GM12801 (cell line): Measurements from ENCODE around the gene UQCRC2.

Experiments
- CTCF ChIP-seq: IDR thresholded peaks from one replicate; pipeline ENCODE4 v1.5.1; 2011; ENCODE audit warnings: control low read depth; ENCODE audit not compliant: insufficient read length; ENCODE audit errors: extremely low read depth

The UQCRC2 gene

GRCh38 chr16:21971856-21972255, 18.7 kb downstream of the UQCRC2 start:
- TF ChIP-seq CTCF = no peak

DNA sequence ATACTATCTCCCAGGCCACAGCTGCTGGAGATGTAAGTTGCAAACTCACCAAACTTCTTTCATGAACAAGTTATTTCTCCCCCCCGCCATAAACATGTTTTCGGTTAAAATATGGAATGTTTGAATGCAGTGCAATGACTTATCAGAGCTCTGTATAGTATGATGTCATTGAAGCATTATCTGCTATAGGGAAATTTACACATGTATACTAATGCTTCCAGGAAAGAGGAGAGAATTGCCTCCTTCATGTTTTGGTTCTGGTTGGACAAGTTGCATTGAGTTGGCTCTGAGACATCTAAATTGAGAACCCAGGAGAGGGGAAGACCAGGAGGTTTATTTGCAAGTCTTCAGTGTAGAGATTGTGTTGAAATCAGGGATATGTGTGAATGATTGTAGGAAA, 20.8 kb downstream of the UQCRC2 start:
- TF ChIP-seq CTCF = no peak

GRCh38 chr16:21980032-21980431, 26.9 kb downstream of the UQCRC2 start:
- TF ChIP-seq CTCF = no peak

DNA sequence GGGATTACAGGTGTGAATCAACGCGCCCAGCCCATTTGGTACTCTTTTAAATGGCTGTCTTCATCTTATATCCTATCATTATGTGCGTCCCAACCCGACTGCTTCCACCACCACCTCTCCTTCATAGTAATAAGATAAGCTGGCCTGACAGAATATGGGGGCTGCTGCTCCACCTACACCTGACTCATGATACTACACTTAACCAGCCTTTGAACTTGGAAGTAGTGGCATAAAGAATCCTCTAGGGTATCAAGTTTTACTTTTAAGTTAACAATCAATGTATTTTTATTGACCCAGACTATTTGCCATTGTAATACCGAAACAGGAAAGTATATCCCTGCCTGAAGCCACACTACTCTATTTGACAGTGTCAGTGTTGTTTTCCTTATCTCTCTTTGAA, 28.9 kb downstream of the UQCRC2 start:
- no peak for TF ChIP-seq CTCF

- TF ChIP-seq CTCF = no peak
These were observed 30.9 kb downstream of the UQCRC2 start for GRCh38 chr16:21984062-21984461.

DNA sequence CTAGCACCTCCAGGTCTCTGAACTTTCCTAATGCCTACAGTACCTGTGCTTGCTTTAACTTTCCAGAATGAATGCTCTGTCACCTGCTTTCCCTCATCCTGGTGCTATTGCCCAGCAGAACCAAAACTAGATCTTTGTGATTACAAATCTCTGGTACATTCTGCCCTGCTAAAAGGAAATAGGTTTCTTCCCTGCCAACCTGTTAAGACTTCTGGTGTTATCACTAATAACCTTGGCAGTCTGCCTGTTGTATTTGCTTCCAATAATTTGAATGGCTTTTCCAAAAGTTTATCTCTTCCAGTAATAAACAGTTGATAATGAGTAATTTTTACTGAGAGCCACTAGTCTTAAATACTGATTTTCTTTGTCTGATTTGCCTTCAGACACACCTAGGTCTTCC, 32.4 kb downstream of the UQCRC2 start:
- TF ChIP-seq CTCF = no peak

GRCh38 chr16:21986692-21987246, 33.6 kb downstream of the UQCRC2 start:
- no peak for TF ChIP-seq CTCF

GRCh38 chr16:21987498-21987897, 34.3 kb downstream of the UQCRC2 start:
- TF ChIP-seq CTCF = no peak
